Skeletal muscle tissue (tissue), 4 donors: ENCODE data around the gene SERPINE1. TPM values are rescaled to one million over a fixed set of nuclear protein-coding genes. Genes with fewer than 3 reads are reported as not detected.

Source experiments
- H3K27ac ChIP-seq: one replicate; pipeline ENCODE4 v1.7.0; 2013; ENCODE audit warnings: mild to moderate bottlenecking, low read depth, low read length, inconsistent platforms
- H3K27me3 ChIP-seq, 3 donors: one replicate each; pipeline ENCODE4 v1.7.0; 2013; ENCODE audit warnings: low read length in 3 of 3; ENCODE audit not compliant: control insufficient read depth in 3 of 3, insufficient read depth in 3 of 3
- H3K36me3 ChIP-seq, 3 donors: one replicate each; pipeline ENCODE4 v1.7.0; 2013; ENCODE audit warnings: low read length in 3 of 3; ENCODE audit not compliant: control insufficient read depth in 3 of 3, insufficient read depth in 3 of 3
- H3K4me1 ChIP-seq, 3 donors: one replicate each; pipeline ENCODE4 v1.7.0; 2013; ENCODE audit warnings: low read length in 3 of 3, mild to moderate bottlenecking in 3 of 3; ENCODE audit not compliant: control insufficient read depth in 3 of 3, insufficient read depth in 3 of 3
- H3K4me3 ChIP-seq, 3 donors: one replicate each; pipeline ENCODE4 v1.7.0; 2013; ENCODE audit warnings: low read length in 3 of 3
- H3K9ac ChIP-seq, 3 donors: one replicate each; pipeline ENCODE4 v1.7.0; 2013; ENCODE audit warnings: low read length in 3 of 3, mild to moderate bottlenecking in 3 of 3, moderate library complexity in 2 of 3, low read depth in 1 of 3
- H3K9me3 ChIP-seq, 3 donors: one replicate each; pipeline ENCODE4 v1.7.0; 2013; ENCODE audit warnings: low read length in 3 of 3; ENCODE audit not compliant: control insufficient read depth in 3 of 3
- total RNA-seq: library from RNA; depleted of rRNA; stranded (reverse); fragments of >200 nt; gene quantifications from one replicate; pipeline ENCODE4 v1.2.3, GENCODE V29; 2014
- donor health status: Osteomylitis.

SERPINE1 gene
- total RNA-seq, 1 donor from 2014 or later = 2.1 TPM

GRCh38 chr7:101121991-101122932 lies 4.6 kb upstream of the SERPINE1 start:
- Histone ChIP-seq H3K9ac (peak overlapping the region; percentile 65 to 81 (median 76)), H3K9me3 (no peaks in the 10 kb centered on the region), H3K4me3 (peak overlapping the region; percentile 60 to 72 (median 70)), H3K27me3 (peaks cover 0 to 13% (median 8%) of the 10 kb centered on the region in 3 donors), H3K36me3 (no peaks in the 10 kb centered on the region), H3K4me1 (peaks cover 32 to 39% (median 33%) of the 10 kb centered on the region in 3 donors), H3K27ac (peak overlapping the region; percentile 83)

GRCh38 chr7:101122933-101123702 lies 3.8 kb upstream of the SERPINE1 start:
- Histone ChIP-seq H3K9ac (peak overlapping the region in 1 of 3 donors; percentile 81), H3K27me3 (peaks cover 0 to 20% (median 8%) of the 10 kb centered on the region in 3 donors), H3K4me3 (no peak overlapping the region), H3K4me1 (peaks cover 34 to 35% (median 35%) of the 10 kb centered on the region in 3 donors), H3K27ac (peak overlapping the region; percentile 83), H3K9me3 (no peaks in the 10 kb centered on the region), H3K36me3 (no peaks in the 10 kb centered on the region)

GRCh38 chr7:101123703-101124068 lies 3.2 kb upstream of the SERPINE1 start:
- Histone ChIP-seq H3K36me3 (no peaks in the 10 kb centered on the region), H3K4me3 (no peak overlapping the region), H3K27ac (peak overlapping the region; percentile 83), H3K4me1 (peaks cover 34 to 39% (median 35%) of the 10 kb centered on the region in 3 donors), H3K9ac (no peak overlapping the region), H3K27me3 (peaks cover 0 to 22% (median 8%) of the 10 kb centered on the region in 3 donors), H3K9me3 (no peaks in the 10 kb centered on the region)

- H3K9me3 ChIP-seq = no peaks in the 10 kb centered on the region
- no peak overlapping the region for H3K9ac ChIP-seq
- no peak overlapping the region for H3K4me3 ChIP-seq
- H3K4me1 ChIP-seq = peaks cover 34 to 39% (median 35%) of the 10 kb centered on the region in 3 donors
- peaks cover 0 to 22% (median 8%) of the 10 kb centered on the region in 3 donors for H3K27me3 ChIP-seq
- no peaks in the 10 kb centered on the region for H3K36me3 ChIP-seq
- peak overlapping the region; percentile 74 for H3K27ac ChIP-seq
Observed at GRCh38 chr7:101124376-101125056, 2.4 kb upstream of the SERPINE1 start.

- Histone ChIP-seq H3K4me1 (peaks cover 34 to 39% (median 35%) of the 10 kb centered on the region in 3 donors), H3K9ac (peak overlapping the region in 1 of 3 donors; percentile 45), H3K27ac (peak overlapping the region; percentile 75), H3K27me3 (peaks cover 0 to 22% (median 8%) of the 10 kb centered on the region in 3 donors), H3K36me3 (no peaks in the 10 kb centered on the region), H3K4me3 (peak overlapping the region; percentile 37 to 54 (median 49)), H3K9me3 (no peaks in the 10 kb centered on the region)
Observed at GRCh38 chr7:101125989-101126650, 784 bp upstream of the SERPINE1 start.

GRCh38 chr7:101127460-101128039 lies 646 bp downstream of the SERPINE1 start:
- no peaks in the 10 kb centered on the region for H3K36me3 ChIP-seq
- H3K4me1 ChIP-seq = peaks cover 26 to 34% (median 29%) of the 10 kb centered on the region in 3 donors
- H3K27ac ChIP-seq = peak overlapping the region; percentile 75

GRCh38 chr7:101128040-101128834 lies 1.3 kb downstream of the SERPINE1 start:
- no peak overlapping the region for H3K4me3 ChIP-seq
- H3K27me3 ChIP-seq = peaks cover 0 to 22% (median 8%) of the 10 kb centered on the region in 3 donors
- peaks cover 23 to 29% (median 26%) of the 10 kb centered on the region in 3 donors for H3K4me1 ChIP-seq
- no peaks in the 10 kb centered on the region for H3K36me3 ChIP-seq
- H3K9ac ChIP-seq = no peak overlapping the region
- H3K27ac ChIP-seq = no peak overlapping the region
- H3K9me3 ChIP-seq = no peaks in the 10 kb centered on the region

More at GRCh38 chr7:101127460-101128039, 646 bp downstream of the SERPINE1 start:
- peaks cover 0 to 22% (median 8%) of the 10 kb centered on the region in 3 donors for H3K27me3 ChIP-seq
- H3K4me3 ChIP-seq = peak overlapping the region; percentile 37 to 61 (median 49)
- no peaks in the 10 kb centered on the region for H3K9me3 ChIP-seq
- H3K9ac ChIP-seq = no peak overlapping the region

- no peaks in the 10 kb centered on the region for H3K36me3 ChIP-seq
- H3K27me3 ChIP-seq = peaks cover 0 to 22% (median 8%) of the 10 kb centered on the region in 3 donors
- H3K4me1 ChIP-seq = peaks cover 19 to 27% (median 23%) of the 10 kb centered on the region in 3 donors
- H3K9ac ChIP-seq = no peak overlapping the region
- no peaks in the 10 kb centered on the region for H3K9me3 ChIP-seq
- H3K4me3 ChIP-seq = no peak overlapping the region
- H3K27ac ChIP-seq = no peak overlapping the region
Observed at GRCh38 chr7:101129603-101130117, 2.8 kb downstream of the SERPINE1 start.
